ENCODE data around the gene IKZF5. TPM values are rescaled to one million over a fixed set of nuclear protein-coding genes. Genes with fewer than 3 reads are reported as not detected.

The IKZF5 gene, protein sequence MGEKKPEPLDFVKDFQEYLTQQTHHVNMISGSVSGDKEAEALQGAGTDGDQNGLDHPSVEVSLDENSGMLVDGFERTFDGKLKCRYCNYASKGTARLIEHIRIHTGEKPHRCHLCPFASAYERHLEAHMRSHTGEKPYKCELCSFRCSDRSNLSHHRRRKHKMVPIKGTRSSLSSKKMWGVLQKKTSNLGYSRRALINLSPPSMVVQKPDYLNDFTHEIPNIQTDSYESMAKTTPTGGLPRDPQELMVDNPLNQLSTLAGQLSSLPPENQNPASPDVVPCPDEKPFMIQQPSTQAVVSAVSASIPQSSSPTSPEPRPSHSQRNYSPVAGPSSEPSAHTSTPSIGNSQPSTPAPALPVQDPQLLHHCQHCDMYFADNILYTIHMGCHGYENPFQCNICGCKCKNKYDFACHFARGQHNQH
- total RNA-seq (2021) = 12.5 and 14.3 TPM in 2 replicates
- long read RNA-seq, full-length matches to known transcripts = 27 of 44 reads
- long read RNA-seq, partial matches to known transcripts = 1 of 44 reads
- long read RNA-seq, other reads (novel, unspliced or antisense) = 16 of 44 reads

DNA sequence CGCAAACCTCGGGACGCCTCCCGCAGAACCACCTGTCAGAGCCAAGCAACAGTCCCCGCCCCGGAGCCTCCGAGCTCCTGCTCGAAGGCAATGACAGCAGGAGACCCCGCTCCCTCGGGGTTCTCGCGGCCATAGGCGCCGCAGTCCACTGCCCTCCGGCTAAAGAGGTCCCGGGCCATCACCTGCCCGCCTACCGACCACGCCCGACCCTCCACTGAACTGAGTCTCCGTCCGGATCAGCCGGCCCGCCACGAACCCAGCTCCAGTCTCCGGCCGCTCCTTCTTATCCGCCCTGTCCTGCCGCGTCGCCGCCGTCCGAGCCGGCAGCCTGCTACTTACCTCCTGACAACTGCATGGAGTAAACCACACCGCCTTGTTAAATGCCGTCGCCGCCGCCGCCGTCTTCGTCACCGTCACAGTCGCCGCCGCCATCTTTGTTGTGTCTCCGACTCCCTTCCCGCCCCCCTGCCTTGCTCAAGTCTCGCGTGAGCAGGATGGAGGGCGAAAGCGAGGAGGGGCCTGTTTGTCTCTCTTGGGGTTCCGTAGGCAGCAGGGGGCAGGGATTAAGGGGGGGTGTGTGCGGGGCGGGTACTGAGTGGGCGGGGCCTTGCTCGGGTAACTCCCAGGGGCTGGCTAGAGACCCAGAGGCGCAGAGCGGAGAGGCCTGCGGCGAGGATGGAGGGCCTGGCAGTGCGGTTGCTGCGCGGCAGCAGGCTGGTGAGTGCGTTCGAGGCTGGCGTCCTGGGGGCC is at the start of gene IKZF5, which contains the start of gene ACADSB:
Gene IKZF5 (minus strand): TSS at position 441 of the 750 bp plus-strand sequence. CDS start 10,170 bp downstream, outside the sequence.
Gene ACADSB (plus strand): TSS at position 652 of the 750 bp plus-strand sequence. CDS start 24 bp downstream, at position 676.
- Histone ChIP-seq H2BK120ac (ENCODE audit: low read depth, low read length, poor library complexity, severe bottlenecking) (no peak within 1 kb of the TSS), H3K27ac (ENCODE audit: insufficient read length, low read depth, low read length) (no peak within 1 kb of the TSS), H3K27me3 (ENCODE audit: insufficient read depth, low read length) (peaks cover 16% of the 10 kb centered on the region; the same call in 1 of the 2 replicates), H2BK12ac (ENCODE audit: insufficient read length, low read depth, low read length) (no peak within 1 kb of the TSS), H3K79me1 (ENCODE audit: insufficient read depth, low read depth, low read length, poor library complexity, severe bottlenecking) (no peaks in the 10 kb centered on the region), H3K18ac (ENCODE audit: insufficient read length, low read depth, low read length) (peak within 1 kb of the TSS; percentile 79), H4K8ac (replicated peaks; ENCODE audit: insufficient read length, low read depth, low read length) (no peak within 1 kb of the TSS), H3T11ph (ENCODE audit: low read length) (no peak within 1 kb of the TSS), H4K20me1 (ENCODE audit: control insufficient read depth, insufficient read depth, insufficient read length) (no peaks in the 10 kb centered on the region), H3K79me2 (ENCODE audit: insufficient read depth, low read length) (peaks cover 3% of the 10 kb centered on the region; the same call in 1 of the 2 replicates), H3K56ac (ENCODE audit: insufficient read length, low read depth, low read length) (no peak within 1 kb of the TSS), H3K4ac (ENCODE audit: low read depth, low read length) (no peak within 1 kb of the TSS), H3K23ac (ENCODE audit: insufficient read length, low read depth, low read length) (no peak within 1 kb of the TSS), H2BK15ac (ENCODE audit: low read depth, low read length) (no peak within 1 kb of the TSS), H4K5ac (ENCODE audit: insufficient read length, low read depth, low read length) (no peak within 1 kb of the TSS), H2BK5ac (ENCODE audit: insufficient read length, low read length) (no peak within 1 kb of the TSS), H3K23me2 (ENCODE audit: insufficient read length, low read depth, low read length, poor library complexity, severe bottlenecking) (peaks cover 18% of the 10 kb centered on the region), H2AK5ac (ENCODE audit: insufficient read length, low read length) (no peak within 1 kb of the TSS), H3K14ac (ENCODE audit: insufficient read depth, low read length) (peak within 1 kb of the TSS; percentile 83; the same call in 1 of the 2 replicates), H3K4me1 (ENCODE audit: insufficient read depth, low read length) (0 out of 2 replicates have a peak, but pooled peaks cover 2% of the 10 kb centered on the region), H2AFZ (ENCODE audit: low read length) (no peak within 1 kb of the TSS), H3K4me2 (ENCODE audit: insufficient read depth, insufficient read length, low read length) (peak within 1 kb of the TSS; percentile 64), H3K9ac (ENCODE audit: extremely low read depth, insufficient read length, low read length) (peak within 1 kb of the TSS; percentile 88), H4K91ac (ENCODE audit: insufficient read length, low read depth, low read length) (no peak within 1 kb of the TSS), H2BK20ac (ENCODE audit: low read depth, low read length, poor library complexity, severe bottlenecking) (no peak within 1 kb of the TSS), H3K9me3 (ENCODE audit: control insufficient read depth, low read depth, low read length) (no peaks in the 10 kb centered on the region)
- Mint-ChIP-seq H3K4me3 (peak within 1 kb of the TSS; percentile 96 to 100), H3K27me3 (ENCODE audit: low read depth) (peaks cover 28% of the 10 kb centered on the region), H3K9me3 (peaks cover 0 to 3% of the 10 kb centered on the region in 2 experiments; a peak in 2 of 5 replicates), H3K36me3 (ENCODE audit: insufficient read depth in 1 of 3, low read depth in 3 of 3) (peaks cover 15 to 24% (median 16%) of the 10 kb centered on the region in 3 experiments; a peak in 6 of 7 replicates), H3K4me1 (peaks cover 29 to 31% of the 10 kb centered on the region in 2 experiments), H3K27ac (peak within 1 kb of the TSS; percentile 97 to 99 (median 99))
- TF ChIP-seq, protein P1, sequence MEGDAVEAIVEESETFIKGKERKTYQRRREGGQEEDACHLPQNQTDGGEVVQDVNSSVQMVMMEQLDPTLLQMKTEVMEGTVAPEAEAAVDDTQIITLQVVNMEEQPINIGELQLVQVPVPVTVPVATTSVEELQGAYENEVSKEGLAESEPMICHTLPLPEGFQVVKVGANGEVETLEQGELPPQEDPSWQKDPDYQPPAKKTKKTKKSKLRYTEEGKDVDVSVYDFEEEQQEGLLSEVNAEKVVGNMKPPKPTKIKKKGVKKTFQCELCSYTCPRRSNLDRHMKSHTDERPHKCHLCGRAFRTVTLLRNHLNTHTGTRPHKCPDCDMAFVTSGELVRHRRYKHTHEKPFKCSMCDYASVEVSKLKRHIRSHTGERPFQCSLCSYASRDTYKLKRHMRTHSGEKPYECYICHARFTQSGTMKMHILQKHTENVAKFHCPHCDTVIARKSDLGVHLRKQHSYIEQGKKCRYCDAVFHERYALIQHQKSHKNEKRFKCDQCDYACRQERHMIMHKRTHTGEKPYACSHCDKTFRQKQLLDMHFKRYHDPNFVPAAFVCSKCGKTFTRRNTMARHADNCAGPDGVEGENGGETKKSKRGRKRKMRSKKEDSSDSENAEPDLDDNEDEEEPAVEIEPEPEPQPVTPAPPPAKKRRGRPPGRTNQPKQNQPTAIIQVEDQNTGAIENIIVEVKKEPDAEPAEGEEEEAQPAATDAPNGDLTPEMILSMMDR (conservative IDR thresholded peaks at IDR 0.05) = no peak
- WGBS (ENCODE audit: extremely low coverage, insufficient read length, low lambda C conversion rate) = no CpG with 5 or more reads among the region's 68 CpGs
- DNase-seq = peak; percentile 96

Data from H9 (cell line).